CD8-positive, alpha-beta memory T cell (primary cell): Measurements from ENCODE around the gene C9orf40. TPM values are rescaled to one million over a fixed set of nuclear protein-coding genes. Genes with fewer than 3 reads are reported as not detected.

Experiments used
- CTCF ChIA-PET: fragments of 350-600 bp; sonication (Branson Sonifier 250); formaldehyde crosslinking; loops from one replicate; lab custom pipeline; 2021; ENCODE audit warnings: antibody characterized with exemption; lab: Charles Lee
- POLR2A ChIA-PET: fragments of 350-600 bp; sonication (Branson Sonifier 250); formaldehyde crosslinking; loops from one replicate; lab custom pipeline; 2021; ENCODE audit warnings: antibody characterized with exemption; lab: Charles Lee
- DNase-seq, 5 donors: peaks; one replicate each; pipeline versions ENCODE4 v3.0.0 to v3.0.0-alpha.2; 2020 to 2022; ENCODE audit warnings: mixed read lengths in 1 of 5
- H3K27ac ChIP-seq: one replicate; pipeline ENCODE4 v1.7.0; 2013; ENCODE audit warnings: low read depth, mild to moderate bottlenecking, low read length, moderate library complexity
- H3K27me3 ChIP-seq: 2 replicates; pipeline ENCODE4 v1.7.0; 2013; ENCODE audit warnings: low read length, mild to moderate bottlenecking; ENCODE audit not compliant: insufficient read depth, poor library complexity, severe bottlenecking
- H3K36me3 ChIP-seq: 2 replicates; pipeline ENCODE4 v1.7.0; 2013; ENCODE audit warnings: mild to moderate bottlenecking, low read length, moderate library complexity; ENCODE audit not compliant: insufficient read depth
- H3K4me1 ChIP-seq: 2 replicates; pipeline ENCODE4 v1.7.0; 2013; ENCODE audit warnings: mild to moderate bottlenecking, low read length, moderate library complexity; ENCODE audit not compliant: insufficient read depth
- H3K4me3 ChIP-seq: 2 replicates; pipeline ENCODE4 v1.7.0; 2013; ENCODE audit warnings: mild to moderate bottlenecking, low read length
- H3K9me3 ChIP-seq: 2 replicates; pipeline ENCODE4 v1.7.0; 2013; ENCODE audit warnings: mild to moderate bottlenecking, low read length
- H3K27ac Mint-ChIP-seq, 8 donors: one replicate each; pipeline ENCODE4 v1.8.0; 2020 to 2021; ENCODE audit warnings: mixed read lengths in 8 of 8, mild to moderate bottlenecking in 6 of 8, inconsistent platforms in 3 of 8, moderate library complexity in 3 of 8
- H3K27me3 Mint-ChIP-seq, 2 donors: one replicate each; pipeline ENCODE4 v1.8.0; 2020 to 2021; ENCODE audit warnings: mixed read lengths in 2 of 2, mild to moderate bottlenecking in 1 of 2, moderate library complexity in 1 of 2
- H3K36me3 Mint-ChIP-seq, 3 donors: one replicate each; pipeline ENCODE4 v1.8.0; 2020 to 2021; ENCODE audit warnings: mixed read lengths in 3 of 3, inconsistent platforms in 1 of 3, mild to moderate bottlenecking in 1 of 3
- H3K4me1 Mint-ChIP-seq, 3 donors: one replicate each; pipeline ENCODE4 v1.8.0; 2020 to 2021; ENCODE audit warnings: mixed read lengths in 3 of 3, inconsistent platforms in 1 of 3, mild to moderate bottlenecking in 1 of 3
- H3K4me3 Mint-ChIP-seq, 7 donors: one replicate each; pipeline ENCODE4 v1.8.0; 2020 to 2021; ENCODE audit warnings: mixed read lengths in 7 of 7, mild to moderate bottlenecking in 6 of 7, moderate library complexity in 4 of 7, inconsistent platforms in 2 of 7
- H3K9me3 Mint-ChIP-seq, 5 donors: one replicate each; pipeline ENCODE4 v1.8.0; 2020 to 2022; ENCODE audit warnings: mixed read lengths in 5 of 5, mild to moderate bottlenecking in 3 of 5, moderate library complexity in 2 of 5, inconsistent platforms in 1 of 5
- polyA plus RNA-seq: library from polyadenylated mRNA; unstranded; fragments of 300-500 nt; fragmentation: Illumina TruSeq; gene quantifications from one replicate; pipeline ENCODE4 v1.2.3, GENCODE V29; 2021
- total RNA-seq, 2 experiments: library from RNA; stranded (reverse); gene quantifications; one replicate each; pipeline ENCODE4 v1.2.3, GENCODE V29; 2021

C9orf40 gene
- total and polyA plus RNA-seq, 3 experiments from 2014 or later, result 4.0 to 22.0 (median 21.4) TPM

GRCh38 chr9:74951725-74952151, 974 bp downstream of the C9orf40 start:
- Histone ChIP-seq H3K4me1 (peaks cover 6% of the 10 kb centered on the region), H3K36me3 (no peaks in the 10 kb centered on the region), H3K27me3 (no peaks in the 10 kb centered on the region), H3K27ac (peak overlapping the region; percentile 87), H3K9me3 (no peaks in the 10 kb centered on the region), H3K4me3 (peak overlapping the region; percentile 94)
- POLR2A ChIA-PET, result interaction anchor here (0.6 to 3.3 kb wide), 5 partner anchors 9 to 1442 kb away, joined by 3 to 35 read pairs (median 10); partner anchors contain the start of genes CARNMT1, NMRK1 and OSTF1
- H3K9me3 Mint-ChIP-seq, result no peaks in the 10 kb centered on the region
- H3K27ac Mint-ChIP-seq, result peak overlapping the region; percentile 77 to 98 (median 97)
- peaks cover 0 to 3% of the 10 kb centered on the region in 2 donors for H3K27me3 Mint-ChIP-seq
- H3K4me1 Mint-ChIP-seq, result peaks cover 17 to 24% (median 24%) of the 10 kb centered on the region in 3 donors
- DNase-seq, result peak in 4 of 5 donors; percentile 30 to 61 (median 41)
- CTCF ChIA-PET, result interaction anchor here (0.8 to 4.9 kb wide), 21 partner anchors 9 to 189 kb away, joined by 3 to 47 read pairs (median 5); partner anchors contain the start of genes CARNMT1 and NMRK1
- peak overlapping the region; percentile 92 to 99 (median 99) for H3K4me3 Mint-ChIP-seq
- H3K36me3 Mint-ChIP-seq, result peaks cover 0 to 11% (median 3%) of the 10 kb centered on the region in 3 donors

DNA sequence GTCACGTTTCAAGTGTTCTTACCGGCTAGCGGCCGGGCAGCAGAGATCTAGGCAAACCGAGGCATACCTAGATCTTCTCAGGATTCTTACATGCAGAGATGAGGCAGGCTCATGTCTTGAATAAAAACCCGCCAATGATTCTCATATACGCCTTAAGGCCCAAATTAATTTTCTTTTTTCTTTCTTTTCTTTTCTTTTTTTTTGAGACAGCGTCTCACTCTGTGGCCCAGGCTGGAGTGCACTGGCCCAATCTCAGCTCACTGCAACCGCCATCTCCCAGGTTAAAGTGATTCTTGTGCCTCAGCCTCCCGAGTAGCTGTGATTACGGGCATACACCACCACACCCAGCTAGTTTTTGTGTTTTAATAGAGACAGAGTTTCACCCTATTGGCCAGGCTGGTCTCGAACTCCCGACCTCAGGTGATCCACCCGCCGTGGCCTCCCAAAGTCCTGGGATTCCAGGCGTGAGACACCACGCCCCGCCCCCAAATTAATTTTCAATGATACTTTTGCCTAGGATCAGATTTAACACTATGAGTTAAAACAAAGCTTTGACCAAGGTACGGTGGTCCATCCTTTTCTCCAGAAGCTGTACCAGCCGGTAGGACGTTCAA, 1.5 kb downstream of the C9orf40 start:
- Mint-ChIP-seq H3K4me1 (peaks cover 18 to 27% (median 24%) of the 10 kb centered on the region in 3 donors), H3K27me3 (peaks cover 0 to 3% of the 10 kb centered on the region in 2 donors), H3K9me3 (no peaks in the 10 kb centered on the region), H3K27ac (peak overlapping the region; percentile 77 to 98 (median 97)), H3K36me3 (peaks cover 0 to 11% (median 3%) of the 10 kb centered on the region in 3 donors), H3K4me3 (peak overlapping the region; percentile 92 to 99 (median 99))
- H3K9me3 ChIP-seq, result no peaks in the 10 kb centered on the region
- DNase-seq, result no peak
- H3K4me1 ChIP-seq, result peaks cover 6% of the 10 kb centered on the region
- H3K27ac ChIP-seq, result peak overlapping the region; percentile 87
- H3K27me3 ChIP-seq, result no peaks in the 10 kb centered on the region
- ChIA-PET POLR2A (interaction anchor here (1.7 to 3.3 kb wide), 3 partner anchors 8 to 136 kb away, joined by 10 to 35 read pairs (median 23); partner anchors contain the start of genes CARNMT1, NMRK1 and OSTF1), CTCF (interaction anchor here (1.3 to 4.9 kb wide), 11 partner anchors 9 to 190 kb away, joined by 3 to 47 read pairs (median 6); partner anchors contain the start of genes CARNMT1 and NMRK1)
- no peaks in the 10 kb centered on the region for H3K36me3 ChIP-seq
- H3K4me3 ChIP-seq, result peak overlapping the region; percentile 94

- Mint-ChIP-seq H3K9me3 (no peaks in the 10 kb centered on the region), H3K27ac (peak overlapping the region in 1 of 8 donors; percentile 77), H3K27me3 (peaks cover 0 to 3% of the 10 kb centered on the region in 2 donors), H3K4me1 (peaks cover 18 to 27% (median 24%) of the 10 kb centered on the region in 3 donors), H3K36me3 (peaks cover 0 to 11% (median 3%) of the 10 kb centered on the region in 3 donors), H3K4me3 (peak overlapping the region in 4 of 7 donors; percentile 6 to 92 (median 34))
- ChIA-PET CTCF (interaction anchor here (1.2 to 3.4 kb wide), 3 partner anchors 52 to 176 kb away, joined by 3 to 12 read pairs (median 7); no protein-coding TSS in a partner anchor), POLR2A (interaction anchor here (3.3 kb wide), 1 partner anchor 137 kb away, joined by 23 read pairs; the partner anchor contains the start of genes NMRK1 and OSTF1)
- Histone ChIP-seq H3K9me3 (no peaks in the 10 kb centered on the region), H3K4me1 (peaks cover 6% of the 10 kb centered on the region), H3K36me3 (no peaks in the 10 kb centered on the region), H3K27ac (no peak overlapping the region), H3K27me3 (no peaks in the 10 kb centered on the region), H3K4me3 (no peak overlapping the region)
- no peak for DNase-seq
Measured at GRCh38 chr9:74949859-74950855, 2.6 kb downstream of the C9orf40 start.

DNA sequence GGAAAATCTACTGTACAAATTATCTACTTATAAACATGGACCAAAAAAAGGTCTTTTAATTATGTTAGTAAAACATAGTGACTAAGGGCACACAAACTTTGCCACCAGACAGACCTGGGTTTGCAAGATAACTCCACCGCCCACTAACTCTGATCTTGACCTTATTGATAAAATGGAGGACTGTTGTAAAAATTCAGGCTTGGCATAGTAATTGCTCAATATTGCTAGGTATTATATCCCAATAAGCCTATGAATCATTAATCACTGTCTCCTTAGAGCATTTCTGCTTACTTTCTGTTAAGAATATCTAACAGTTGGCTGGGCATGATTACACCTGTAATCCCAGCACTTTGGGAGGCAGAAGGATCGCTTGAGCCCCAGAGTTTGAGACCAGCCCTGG, 3.8 kb downstream of the C9orf40 start:
- peaks cover 0 to 3% of the 10 kb centered on the region in 2 donors for H3K27me3 Mint-ChIP-seq
- Histone ChIP-seq H3K9me3 (no peaks in the 10 kb centered on the region), H3K27me3 (no peaks in the 10 kb centered on the region), H3K27ac (no peak overlapping the region), H3K4me3 (no peak overlapping the region), H3K4me1 (peaks cover 6% of the 10 kb centered on the region), H3K36me3 (no peaks in the 10 kb centered on the region)
- no peak for DNase-seq
- peak overlapping the region in 1 of 7 donors; percentile 80 for H3K4me3 Mint-ChIP-seq
- peaks cover 0 to 11% (median 3%) of the 10 kb centered on the region in 3 donors for H3K36me3 Mint-ChIP-seq
- POLR2A ChIA-PET, result no interaction called here
- CTCF ChIA-PET, result no interaction called here
- H3K9me3 Mint-ChIP-seq, result no peaks in the 10 kb centered on the region
- peak overlapping the region in 2 of 8 donors; percentile 25 to 37 for H3K27ac Mint-ChIP-seq
- H3K4me1 Mint-ChIP-seq, result peaks cover 20 to 27% (median 24%) of the 10 kb centered on the region in 3 donors

DNA sequence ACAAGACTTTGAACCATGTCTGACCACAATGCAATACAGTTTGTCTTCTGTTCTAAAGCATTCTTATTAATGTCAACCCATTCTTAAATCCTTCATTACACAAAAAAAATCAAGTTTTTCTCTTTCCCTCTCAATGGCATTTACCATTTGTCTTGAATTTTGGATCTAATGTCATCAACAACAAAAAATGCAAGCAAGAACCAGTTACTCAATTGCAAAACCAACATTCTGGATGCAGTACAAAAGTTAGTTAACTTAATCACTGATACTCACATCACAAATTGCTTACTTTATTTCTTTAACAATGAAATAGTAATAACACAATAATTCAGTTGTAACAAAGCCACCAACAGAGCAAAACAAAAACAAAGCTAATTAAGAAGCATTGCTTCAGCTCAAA, 6.0 kb downstream of the C9orf40 start:
- H3K36me3 ChIP-seq, result no peaks in the 10 kb centered on the region
- no peak for DNase-seq
- Mint-ChIP-seq H3K27ac (no peak overlapping the region), H3K36me3 (peaks cover 3 to 4% (median 4%) of the 10 kb centered on the region in 3 donors), H3K9me3 (peaks cover 0 to 4% (median 0%) of the 10 kb centered on the region in 5 donors), H3K4me1 (peaks cover 23 to 25% (median 24%) of the 10 kb centered on the region in 3 donors), H3K27me3 (peaks cover 0 to 3% of the 10 kb centered on the region in 2 donors), H3K4me3 (peak overlapping the region in 1 of 7 donors; percentile 23)
- H3K4me1 ChIP-seq, result no peaks in the 10 kb centered on the region
- no peaks in the 10 kb centered on the region for H3K9me3 ChIP-seq
- H3K27ac ChIP-seq, result no peak overlapping the region
- no peak overlapping the region for H3K4me3 ChIP-seq
- no peaks in the 10 kb centered on the region for H3K27me3 ChIP-seq
- ChIA-PET POLR2A (no interaction called here), CTCF (interaction anchor here (1.4 kb wide), 1 partner anchor 82 kb away, joined by 3 read pairs; the partner anchor contains the start of gene CARNMT1)

DNA sequence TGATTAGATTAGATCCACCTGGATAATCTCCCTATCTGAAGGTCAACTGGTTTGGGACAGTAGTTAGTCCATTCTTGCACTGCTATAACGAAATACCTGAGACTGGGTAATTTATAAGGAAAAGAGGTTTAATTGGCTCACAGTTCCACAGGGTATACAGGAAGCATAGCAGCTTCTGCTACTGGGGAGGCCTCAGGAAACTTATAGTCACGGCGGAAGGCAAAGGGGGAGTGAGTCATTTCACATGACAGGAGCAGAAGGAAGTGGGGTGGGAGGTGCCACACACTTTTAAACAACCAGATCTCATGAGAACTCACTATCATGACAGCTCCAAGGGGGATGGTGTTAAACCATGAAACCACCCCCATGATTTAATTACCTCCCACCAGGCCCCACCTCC, 9.9 kb downstream of the C9orf40 start:
- H3K4me3 Mint-ChIP-seq, result no peak overlapping the region
- H3K4me3 ChIP-seq, result no peak overlapping the region
- POLR2A ChIA-PET, result interaction anchor here (2.6 kb wide), 1 partner anchor 9 kb away, joined by 10 read pairs; the partner anchor contains the start of gene C9orf40

GRCh38 chr9:74940600-74940999, 12.1 kb downstream of the C9orf40 start:
- Mint-ChIP-seq H3K27ac (no peak overlapping the region), H3K4me3 (no peak overlapping the region), H3K4me1 (peaks cover 9 to 13% (median 10%) of the 10 kb centered on the region in 3 donors), H3K27me3 (peaks cover 0 to 5% of the 10 kb centered on the region in 2 donors), H3K9me3 (peaks cover 0 to 4% (median 0%) of the 10 kb centered on the region in 5 donors), H3K36me3 (peaks cover 0 to 3% (median 1%) of the 10 kb centered on the region in 3 donors)
- CTCF ChIA-PET, result interaction anchor here (4.2 kb wide), 1 partner anchor 11 kb away, joined by 21 read pairs; the partner anchor contains the start of gene C9orf40
- DNase-seq, result no peak
- no peak overlapping the region for H3K4me3 ChIP-seq
- POLR2A ChIA-PET, result no interaction called here
- H3K4me1 ChIP-seq, result no peaks in the 10 kb centered on the region
- no peaks in the 10 kb centered on the region for H3K27me3 ChIP-seq
- H3K9me3 ChIP-seq, result no peaks in the 10 kb centered on the region
- H3K27ac ChIP-seq, result no peak overlapping the region
- H3K36me3 ChIP-seq, result no peaks in the 10 kb centered on the region

More for the DNA sequence above, 9.9 kb downstream of the C9orf40 start:
- H3K4me1 Mint-ChIP-seq, result peaks cover 11 to 17% (median 13%) of the 10 kb centered on the region in 3 donors
- Histone ChIP-seq H3K27ac (no peak overlapping the region), H3K36me3 (no peaks in the 10 kb centered on the region), H3K9me3 (no peaks in the 10 kb centered on the region), H3K4me1 (no peaks in the 10 kb centered on the region), H3K27me3 (no peaks in the 10 kb centered on the region)
- H3K27ac Mint-ChIP-seq, result peak overlapping the region in 3 of 8 donors; percentile 9 to 72 (median 44)
- no peaks in the 10 kb centered on the region for H3K27me3 Mint-ChIP-seq
- H3K36me3 Mint-ChIP-seq, result peaks cover under 1 to 3% (median 3%) of the 10 kb centered on the region in 3 donors
- peaks cover 0 to 4% (median 0%) of the 10 kb centered on the region in 5 donors for H3K9me3 Mint-ChIP-seq
- DNase-seq, result peak in 2 of 5 donors; percentile 11 to 58
- CTCF ChIA-PET, result interaction anchor here (4.2 kb wide), 1 partner anchor 9 kb away, joined by 21 read pairs; the partner anchor contains the start of gene C9orf40
